Epidermal melanocyte (primary cell): ENCODE results near the gene SAMD11.

Experiments
- DNase-seq: peaks from one replicate; pipeline ENCODE4 v3.0.0; 2011; ENCODE audit warnings: low spot score; ENCODE audit not compliant: insufficient read length

SAMD11 gene

GRCh38 chr1:905071-905749, 18.5 kb upstream of the SAMD11 start:
- DNase-seq: peak; percentile 12

- DNase-seq: peak; percentile 11
Measured at GRCh38 chr1:905811-906599, 17.7 kb upstream of the SAMD11 start.

DNA sequence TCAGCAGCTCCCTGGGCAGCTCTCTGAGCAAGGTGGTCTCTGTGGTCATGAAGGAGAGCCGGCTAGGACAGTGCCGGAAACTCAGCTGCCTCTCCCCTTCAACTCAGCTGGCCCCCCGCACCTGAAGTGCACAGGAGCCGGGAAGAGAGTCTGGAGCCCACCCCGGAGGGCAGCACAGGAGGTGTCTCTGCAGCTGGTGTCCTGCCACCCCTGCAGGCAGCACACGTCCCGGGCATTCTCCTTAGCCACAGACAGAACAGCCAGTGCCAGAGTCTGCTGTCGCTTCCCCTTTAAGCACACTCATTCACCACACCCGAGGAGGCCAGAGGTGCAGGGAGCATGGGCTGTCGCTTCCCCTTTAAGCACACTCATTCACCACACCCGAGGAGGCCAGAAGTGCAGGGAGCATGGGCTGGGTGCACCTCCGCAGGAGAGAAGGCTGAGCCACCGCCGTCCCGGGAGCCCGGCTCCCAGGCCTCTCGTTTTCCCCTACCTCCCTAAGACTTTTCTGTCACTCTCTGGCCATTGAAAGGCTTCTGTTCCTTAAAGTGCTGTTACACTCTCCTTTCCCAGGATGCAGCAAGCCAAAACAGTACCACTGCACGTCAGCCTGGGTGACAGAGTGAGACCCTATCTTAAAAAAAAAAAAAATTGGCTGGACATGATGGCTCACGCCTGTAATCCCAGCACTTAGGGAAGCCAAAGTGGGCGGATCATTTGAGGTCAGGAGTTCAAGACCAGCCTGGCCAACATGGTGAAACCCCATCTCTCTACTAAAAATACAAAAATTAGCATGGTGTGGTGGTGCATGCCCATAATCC, 16.9 kb upstream of the SAMD11 start:
- DNase-seq: peak; percentile 14

- DNase-seq: peak; percentile 11
Measured at GRCh38 chr1:907611-908451, 15.9 kb upstream of the SAMD11 start.

GRCh38 chr1:908661-909060, 15.1 kb upstream of the SAMD11 start:
- DNase-seq: no peak

DNA sequence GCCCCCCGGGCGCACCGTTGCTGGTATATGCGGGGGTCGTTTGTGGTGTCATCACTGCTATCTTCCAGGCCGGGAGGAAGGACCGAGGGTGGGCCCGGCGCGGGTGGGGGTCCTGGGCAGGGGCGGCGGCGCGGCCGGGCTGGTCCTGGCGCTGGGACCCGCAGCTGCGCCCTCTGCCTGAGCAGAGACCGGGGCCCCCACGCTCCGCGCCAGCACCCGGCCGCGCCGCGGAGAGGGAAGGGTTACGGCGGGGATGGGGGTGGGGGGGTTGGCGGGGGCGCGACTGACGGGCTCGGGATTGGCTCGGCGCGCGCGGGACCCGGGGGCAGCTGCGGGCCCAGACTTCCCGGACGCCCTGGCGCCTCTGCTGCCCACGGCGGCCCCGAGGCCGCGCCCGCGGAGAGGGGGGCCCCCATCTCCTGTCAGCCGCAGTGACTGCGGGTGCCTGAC, 13.8 kb upstream of the SAMD11 start:
- no peak for DNase-seq

DNA sequence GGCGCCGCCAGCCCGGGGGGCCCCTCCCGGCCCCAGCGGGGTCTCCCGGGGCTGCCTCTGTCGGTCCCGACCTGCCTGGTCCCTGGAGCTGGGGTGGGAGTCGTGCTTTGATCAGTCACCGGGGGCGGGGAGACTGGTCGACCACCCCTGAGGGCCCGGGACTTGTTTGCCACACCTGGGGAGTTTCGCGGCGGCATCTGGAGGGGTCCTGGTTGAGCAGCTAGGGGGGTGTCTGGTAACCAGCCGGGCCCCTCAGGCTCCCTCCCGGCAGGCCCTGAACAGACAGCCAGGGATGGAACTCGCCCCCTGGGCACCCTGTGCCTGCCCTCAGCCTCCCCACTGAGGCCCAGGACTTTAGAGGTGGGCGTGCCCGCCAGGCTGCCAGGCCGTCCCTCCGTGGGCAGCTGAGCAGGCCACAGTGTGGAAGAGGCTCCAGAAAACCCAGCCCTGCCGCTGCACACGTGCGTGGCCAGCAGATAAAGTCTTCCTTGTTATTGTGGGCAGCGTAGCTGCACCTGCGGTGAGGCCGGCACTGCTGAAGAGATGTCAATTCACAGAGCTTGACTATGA, 13.3 kb upstream of the SAMD11 start:
- peak; percentile 13 for DNase-seq

- DNase-seq: peak; percentile 12
Measured at GRCh38 chr1:910881-911721, 12.6 kb upstream of the SAMD11 start.

DNA sequence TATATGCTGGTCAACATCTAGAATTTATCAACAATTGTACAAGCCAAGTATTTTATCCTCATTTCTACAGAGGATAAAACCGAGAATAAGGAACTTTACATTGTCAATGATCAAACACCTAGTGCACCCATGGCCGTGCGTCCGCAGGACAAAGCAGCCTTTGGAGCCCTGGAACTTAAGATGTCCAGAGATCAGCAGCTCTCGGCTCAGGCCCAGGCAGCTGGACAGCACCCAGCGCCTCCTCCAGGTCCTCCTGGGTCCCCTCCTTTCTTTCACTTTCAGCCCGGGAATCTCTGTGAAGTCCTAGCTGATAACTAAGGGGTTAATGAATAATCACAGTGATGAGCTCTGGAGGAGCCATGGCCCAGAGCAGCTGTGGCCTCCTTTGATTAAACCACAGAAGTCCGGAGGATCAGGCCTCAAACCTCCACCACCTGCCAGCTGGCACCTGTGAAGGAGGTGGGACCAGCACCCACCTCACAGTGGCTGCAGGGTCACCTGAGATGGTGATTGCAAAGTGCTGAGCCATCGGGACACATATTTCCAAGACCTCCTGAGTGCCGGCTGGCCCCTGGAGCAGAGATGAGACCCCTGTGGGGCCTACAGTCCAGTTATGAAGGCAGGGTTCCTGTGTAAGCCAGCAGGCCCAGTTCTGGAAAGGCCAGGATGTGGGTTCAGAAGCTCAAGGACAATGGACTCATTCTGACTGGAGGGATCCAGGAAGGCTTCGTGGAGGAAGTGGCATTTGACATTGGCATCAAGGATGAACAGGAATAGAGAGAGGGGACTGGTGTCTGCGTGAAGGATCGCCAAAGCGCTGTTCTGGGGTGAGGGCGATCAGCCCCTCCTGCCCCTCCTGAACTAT, 11.6 kb upstream of the SAMD11 start:
- DNase-seq: peak; percentile 13

DNA sequence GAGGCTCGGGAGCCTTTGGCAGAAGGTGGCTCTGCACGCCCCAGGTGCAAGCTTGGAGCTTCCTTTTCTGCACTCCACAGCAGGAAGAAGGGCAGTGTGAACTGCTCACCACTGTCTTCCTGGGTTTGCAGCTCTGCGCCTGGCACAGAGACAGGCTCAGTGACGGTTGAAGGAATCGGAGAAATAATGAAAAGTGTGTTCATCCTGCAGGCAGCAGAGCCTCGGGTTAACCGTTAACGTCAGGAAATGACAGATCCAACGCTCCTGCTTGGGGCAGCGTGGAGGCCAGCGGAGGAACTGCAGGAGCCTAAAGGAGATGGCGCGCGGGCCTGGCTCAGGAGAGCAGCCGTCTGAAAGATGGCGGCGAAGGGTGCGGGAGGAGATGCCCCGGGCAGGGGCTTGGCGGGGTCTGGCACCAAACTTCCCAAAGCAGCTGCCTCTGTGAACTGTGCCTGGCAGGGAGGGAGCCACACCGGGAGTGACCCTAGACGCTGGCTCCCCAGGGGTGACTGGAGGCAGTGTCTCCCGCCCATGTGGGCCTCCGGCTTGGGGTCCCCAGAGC, 10.9 kb upstream of the SAMD11 start:
- peak; percentile 15 for DNase-seq

DNA sequence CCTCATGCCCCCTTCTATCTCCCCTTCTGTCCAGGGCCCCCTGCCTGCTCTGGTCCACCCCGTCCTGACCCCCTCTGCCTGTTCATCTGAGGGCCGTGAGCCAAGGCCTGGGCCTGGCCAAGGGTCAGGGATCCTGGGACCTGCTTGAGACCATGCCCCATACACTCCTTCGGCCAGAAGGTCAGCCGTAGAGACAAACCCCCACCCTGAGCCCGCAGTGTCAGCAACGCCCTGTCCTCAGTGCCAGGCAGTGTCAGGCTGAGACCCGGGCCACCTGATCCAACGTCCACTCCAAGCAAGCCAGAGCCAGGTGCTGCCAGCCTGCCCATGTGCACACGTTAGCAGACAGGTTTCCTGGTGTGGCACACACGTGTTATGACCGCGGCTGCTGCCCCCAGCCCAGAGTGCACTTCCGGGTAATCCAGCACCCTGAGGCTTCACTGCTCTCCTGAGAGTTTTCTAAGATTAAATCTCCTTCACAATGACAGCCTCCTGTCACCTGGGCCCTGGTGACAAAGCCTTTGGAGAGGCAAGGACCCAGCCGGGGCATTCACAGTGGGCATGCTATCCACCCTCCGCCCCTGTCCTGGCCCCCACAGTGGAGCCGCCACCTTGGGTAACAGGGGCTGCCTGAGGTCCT, 10.1 kb upstream of the SAMD11 start:
- no peak for DNase-seq

- no peak for DNase-seq
Measured at GRCh38 chr1:914131-914890, 9.4 kb upstream of the SAMD11 start.

DNA sequence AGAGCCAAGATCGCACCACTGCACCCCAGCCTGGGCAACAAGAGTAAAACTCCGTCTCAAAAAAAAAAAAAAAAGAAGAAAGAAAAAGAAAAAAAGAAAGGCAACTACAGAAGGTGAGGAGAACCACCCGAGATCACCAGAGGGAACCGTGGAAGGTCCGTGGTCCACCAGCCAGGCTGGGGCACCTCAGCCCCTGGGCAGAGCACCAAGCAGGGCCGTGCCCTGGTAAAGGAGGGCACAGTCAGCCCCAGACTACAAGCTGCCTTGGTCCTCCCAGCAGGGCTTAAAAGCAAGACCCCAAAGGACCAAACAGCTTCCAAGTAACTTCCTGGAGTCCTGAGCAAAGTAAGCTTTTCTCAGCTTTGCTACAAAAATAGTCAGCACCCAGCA, 8.8 kb upstream of the SAMD11 start:
- no peak for DNase-seq

DNA sequence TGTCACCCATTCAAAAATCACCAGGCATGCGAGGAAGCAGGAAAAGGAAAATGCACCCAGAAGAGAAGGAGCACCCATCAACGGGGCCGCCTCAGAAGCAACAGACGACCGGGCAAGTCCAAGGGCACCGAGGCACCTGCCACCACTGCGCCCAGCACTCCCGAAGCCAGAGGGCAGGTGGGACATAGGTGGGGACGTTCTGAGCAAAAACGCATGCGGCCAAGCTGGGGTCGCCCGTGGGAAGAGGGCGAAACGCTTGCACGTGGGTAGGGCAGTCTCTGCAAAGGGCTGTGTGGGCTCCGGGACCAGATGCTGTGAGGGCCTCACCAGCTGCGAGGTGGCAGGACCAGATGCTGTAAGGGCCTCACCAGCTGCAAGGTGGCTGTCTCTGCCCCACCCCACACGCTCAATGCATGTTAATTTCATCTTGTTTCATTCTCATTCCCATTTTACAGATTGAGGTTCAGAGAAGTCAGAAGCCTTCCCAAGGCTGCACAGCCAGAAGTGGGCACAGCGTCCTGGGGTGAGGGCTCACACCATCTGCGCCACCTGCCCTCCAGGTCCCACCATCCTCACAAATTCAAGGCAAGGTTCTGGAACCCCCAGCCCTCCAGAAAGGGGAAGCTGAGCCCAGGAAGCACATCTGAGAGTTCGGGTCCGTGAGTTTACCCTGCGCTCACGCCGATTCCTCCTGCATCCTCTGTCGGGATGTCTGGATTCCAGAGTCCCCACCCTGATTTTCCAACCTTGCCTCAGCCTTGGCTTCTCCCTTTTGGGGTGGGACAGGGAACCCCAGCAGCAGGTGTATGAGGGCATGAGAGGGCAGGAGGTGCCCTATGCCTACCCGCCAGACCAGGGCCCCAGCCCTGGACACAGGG, 8.2 kb upstream of the SAMD11 start:
- DNase-seq: no peak

- no peak for DNase-seq
Measured at GRCh38 chr1:916173-917075, 7.3 kb upstream of the SAMD11 start.
